ENCODE results near the gene MAST4.

DNA sequence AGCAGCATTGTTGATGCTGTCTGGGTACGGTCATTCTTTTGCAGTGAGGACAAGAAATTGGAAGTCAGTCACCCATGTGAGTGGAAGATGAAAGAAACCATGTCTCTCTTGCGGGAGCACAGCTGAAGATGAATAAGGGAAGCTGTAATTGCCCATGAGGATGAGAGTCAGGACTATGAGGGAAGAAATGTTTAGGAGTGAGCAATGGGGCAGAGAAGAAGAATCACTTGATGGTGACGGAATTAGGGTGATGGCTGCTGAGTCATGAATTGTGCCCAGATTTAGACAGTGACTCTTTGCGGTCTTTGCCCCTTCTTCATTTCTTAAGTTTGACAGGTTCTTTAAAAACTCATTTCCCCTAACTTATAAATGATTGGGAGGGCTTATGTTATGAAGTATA is 183.3 kb downstream of the MAST4 start:
- TF ChIP-seq, protein P1, sequence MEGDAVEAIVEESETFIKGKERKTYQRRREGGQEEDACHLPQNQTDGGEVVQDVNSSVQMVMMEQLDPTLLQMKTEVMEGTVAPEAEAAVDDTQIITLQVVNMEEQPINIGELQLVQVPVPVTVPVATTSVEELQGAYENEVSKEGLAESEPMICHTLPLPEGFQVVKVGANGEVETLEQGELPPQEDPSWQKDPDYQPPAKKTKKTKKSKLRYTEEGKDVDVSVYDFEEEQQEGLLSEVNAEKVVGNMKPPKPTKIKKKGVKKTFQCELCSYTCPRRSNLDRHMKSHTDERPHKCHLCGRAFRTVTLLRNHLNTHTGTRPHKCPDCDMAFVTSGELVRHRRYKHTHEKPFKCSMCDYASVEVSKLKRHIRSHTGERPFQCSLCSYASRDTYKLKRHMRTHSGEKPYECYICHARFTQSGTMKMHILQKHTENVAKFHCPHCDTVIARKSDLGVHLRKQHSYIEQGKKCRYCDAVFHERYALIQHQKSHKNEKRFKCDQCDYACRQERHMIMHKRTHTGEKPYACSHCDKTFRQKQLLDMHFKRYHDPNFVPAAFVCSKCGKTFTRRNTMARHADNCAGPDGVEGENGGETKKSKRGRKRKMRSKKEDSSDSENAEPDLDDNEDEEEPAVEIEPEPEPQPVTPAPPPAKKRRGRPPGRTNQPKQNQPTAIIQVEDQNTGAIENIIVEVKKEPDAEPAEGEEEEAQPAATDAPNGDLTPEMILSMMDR (IDR thresholded peaks at IDR 0.05), result no peak
- no peak for TF ChIP-seq EZH2 (IDR thresholded peaks at IDR 0.05)

Data from neural progenitor cell (in vitro differentiated cells).